Heart left ventricle (tissue), 16 donors: ENCODE results near the gene MYO5B. TPM values are rescaled to one million over a fixed set of nuclear protein-coding genes. Genes with fewer than 3 reads are reported as not detected.

Source experiments
- ATAC-seq, 4 donors: fragments of 200-7000 bp; cut with Tn5 transposase; one replicate each; pipeline ENCODE4 v1.9.1; 2020 to 2022; ENCODE audit warnings: moderate library complexity in 4 of 4, mild to moderate bottlenecking in 3 of 4, moderate number of reproducible peaks in 1 of 4
- DNase-seq, 5 donors: peaks; one replicate each; pipeline ENCODE4 v3.0.0-alpha.2; 2020
- H3K27ac ChIP-seq, 12 donors: fragments of 200-600 bp; sonication (generic) in 4 of 12; one replicate each; pipeline versions ENCODE4 v1.5.0 to v1.8.0; 2016 to 2022; ENCODE audit warnings: mild to moderate bottlenecking in 2 of 12
- H3K27me3 ChIP-seq, 9 donors: fragments of 200-600 bp; sonication (generic) in 2 of 9; one replicate each; pipeline versions ENCODE4 v1.5.1 to v1.8.0; 2016 to 2022; ENCODE audit warnings: mild to moderate bottlenecking in 3 of 9
- H3K36me3 ChIP-seq, 9 donors: fragments of 200-600 bp; sonication (generic) in 2 of 9; one replicate each; pipeline versions ENCODE4 v1.5.0 to v1.8.0; 2018 to 2022; ENCODE audit warnings: mild to moderate bottlenecking in 2 of 9
- H3K4me1 ChIP-seq, 12 donors: fragments of 200-600 bp; sonication (generic) in 4 of 12; one replicate each; pipeline versions ENCODE4 v1.5.0 to v1.8.0; 2016 to 2022; ENCODE audit warnings: mild to moderate bottlenecking in 3 of 12
- H3K4me3 ChIP-seq, 12 donors: fragments of 200-600 bp; sonication (generic) in 4 of 12; one replicate each; pipeline versions ENCODE4 v1.5.0 to v1.8.0; 2017 to 2022; ENCODE audit warnings: mild to moderate bottlenecking in 9 of 12, moderate library complexity in 4 of 12
- H3K9me3 ChIP-seq, 12 donors: fragments of 200-600 bp; sonication (generic) in 4 of 12; one replicate each; pipeline versions ENCODE4 v1.5.0 to v1.8.0; 2016 to 2022; ENCODE audit warnings: mild to moderate bottlenecking in 1 of 12
- POLR2A ChIP-seq, 2 donors: fragments of 450-650 bp; IDR thresholded peaks; one replicate each; pipeline ENCODE4 v1.6.1; 2017; ENCODE audit warnings: antibody characterized with exemption in 2 of 2, mild to moderate bottlenecking in 2 of 2, moderate library complexity in 2 of 2
- WGBS, 4 donors: extraction: QIAGEN DNeasy Blood & Tissue Kit in 2 of 4; methylation state at CpG; one replicate each; pipeline versions ENCODE4 v1.1.5 to v1.1.7; 2013 to 2018; 5-methylcytosine and 5-hydroxymethylcytosine counted together
- intact Hi-C, 10 donors: fragments of 100-400 bp; cut with DNase I; formaldehyde crosslinking; loops; one replicate each; pipeline versions ENCODE4 v1.11.1 to v1.14.2; 2022
- polyA plus RNA-seq, 2 donors: library from polyadenylated mRNA; stranded (reverse); fragments of 200-250 nt; gene quantifications; one replicate each; pipeline ENCODE4 v1.2.3, GENCODE V29; 2013
- total RNA-seq, 9 donors: library from RNA; depleted of rRNA in 2 of 9; stranded (reverse); fragments of >200 nt in 2 of 9; fragmentation: NEBNext Ultra II Directional in 3 of 9; extraction: Animal tissue kit (Norgen Biotek cat#: 25700) in 3 of 9; gene quantifications; one replicate each; pipeline versions ENCODE4 v1.1.0 to v1.2.4, GENCODE V29; 2016 to 2023
- TF ChIP-seq, protein P1 (sequence below), 12 donors: fragments of 200-600 bp; sonication (generic) in 4 of 12; IDR thresholded peaks; one replicate each; pipeline versions ENCODE4 v1.5.0 to v1.8.0; 2018 to 2022; ENCODE audit warnings: antibody characterized with exemption in 12 of 12, mild to moderate bottlenecking in 5 of 12
- donor health status: ischemic (EF 13 %, LVEDD 7.1; RV severe dilation, severe dysfunction).
- donor health status: healthy with polysubstance abuse.
- donor health status: DM: no; HTN: yes; CAD: no.
- donor health status: DM: no; HTN: no; CAD: no.
- donor health status: ischemic (EF 25% LVEDD 6.9; RV normal size, moderate dysfunction).
- donor health status: ischemic (EF 25% LVEDD 5.7; RV mildly dilated, moderate dysfunction).
- donor health status: healthy.
- donor health status: DM: yes; HTN: yes; CAD: no.
- donor health status: ischemic (EF 35%, LVEDD 5.7; RV mildly dilated, moderate dysfunction).
- donor health status: nonischemic (EF 11% LVEDD 7.7; RV severe dilation, severe dysfunction).
- donor health status: DM: yes; HTN: yes; CAD: no.
- donor health status: PGD.
- donor health status: ischemic (EF 29% LVEDD 5.4; RV normal size, mild dysfunction).
- donor health status: nonischemic (EF 23%, LVEDD 6.1; RV moderate dilation, normal function).

MYO5B gene
- total and polyA plus RNA-seq, 11 donors: 0.51 to 5.9 (median 1.4) TPM

DNA sequence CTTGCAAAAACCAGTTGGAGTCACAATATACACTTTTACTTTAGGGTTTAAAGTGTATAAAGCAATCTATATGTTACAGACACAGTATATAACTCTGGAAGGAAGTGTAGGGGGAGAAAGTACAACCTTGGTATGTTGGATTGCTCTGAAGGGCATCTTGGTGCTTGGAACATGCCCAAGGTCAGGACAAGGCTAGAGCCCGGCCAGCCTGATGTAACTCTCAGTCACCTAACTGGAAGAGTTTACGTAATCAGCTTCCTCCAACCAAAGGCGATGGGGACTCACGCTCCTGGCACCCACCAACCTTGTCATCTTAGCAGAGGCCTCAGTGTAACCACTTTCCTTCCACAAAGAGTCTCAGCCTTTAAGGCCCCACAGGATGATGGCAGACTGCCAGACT, 200.5 kb downstream of the MYO5B start:
- Histone ChIP-seq H3K4me1 (peaks cover 0 to 6% (median 0%) of the 10 kb centered on the region in 12 donors), H3K4me3 (no peak overlapping the region), H3K27ac (no peak overlapping the region), H3K9me3 (peaks cover 0 to 5% (median 0%) of the 10 kb centered on the region in 12 donors), H3K27me3 (no peaks in the 10 kb centered on the region), H3K36me3 (no peaks in the 10 kb centered on the region)
- no peak for ATAC-seq
- intact Hi-C loops: no loop called here
- TF ChIP-seq POLR2A (IDR thresholded peaks at IDR 0.05): no peak
- TF ChIP-seq, protein P1, sequence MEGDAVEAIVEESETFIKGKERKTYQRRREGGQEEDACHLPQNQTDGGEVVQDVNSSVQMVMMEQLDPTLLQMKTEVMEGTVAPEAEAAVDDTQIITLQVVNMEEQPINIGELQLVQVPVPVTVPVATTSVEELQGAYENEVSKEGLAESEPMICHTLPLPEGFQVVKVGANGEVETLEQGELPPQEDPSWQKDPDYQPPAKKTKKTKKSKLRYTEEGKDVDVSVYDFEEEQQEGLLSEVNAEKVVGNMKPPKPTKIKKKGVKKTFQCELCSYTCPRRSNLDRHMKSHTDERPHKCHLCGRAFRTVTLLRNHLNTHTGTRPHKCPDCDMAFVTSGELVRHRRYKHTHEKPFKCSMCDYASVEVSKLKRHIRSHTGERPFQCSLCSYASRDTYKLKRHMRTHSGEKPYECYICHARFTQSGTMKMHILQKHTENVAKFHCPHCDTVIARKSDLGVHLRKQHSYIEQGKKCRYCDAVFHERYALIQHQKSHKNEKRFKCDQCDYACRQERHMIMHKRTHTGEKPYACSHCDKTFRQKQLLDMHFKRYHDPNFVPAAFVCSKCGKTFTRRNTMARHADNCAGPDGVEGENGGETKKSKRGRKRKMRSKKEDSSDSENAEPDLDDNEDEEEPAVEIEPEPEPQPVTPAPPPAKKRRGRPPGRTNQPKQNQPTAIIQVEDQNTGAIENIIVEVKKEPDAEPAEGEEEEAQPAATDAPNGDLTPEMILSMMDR (IDR thresholded peaks at IDR 0.05): no peak
- DNase-seq: no peak
- 70 to 90% (median 84%) methylated on average over 4 of the region's 4 CpGs for WGBS, 4 donors

DNA sequence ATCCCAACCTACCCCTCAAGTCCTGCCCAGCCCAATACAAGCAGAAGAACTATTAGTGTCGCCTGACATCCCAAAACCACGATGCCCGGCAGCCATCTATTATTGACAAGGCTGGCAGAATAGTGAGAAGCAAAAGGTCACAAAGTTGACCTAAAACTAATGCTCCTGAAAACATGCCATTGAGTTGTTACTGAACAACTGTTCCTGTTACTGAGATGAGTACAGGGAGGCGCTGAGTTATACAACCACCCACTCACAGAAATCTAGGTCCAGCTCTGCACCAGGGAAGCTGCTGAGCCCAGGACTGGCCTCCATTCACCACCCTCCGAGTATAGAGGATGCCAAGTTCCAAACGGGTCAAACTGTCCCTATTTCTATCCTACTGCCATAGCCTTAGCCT, 201.6 kb downstream of the MYO5B start:
- no peak for DNase-seq
- peaks cover 0 to 14% (median 3%) of the 10 kb centered on the region in 12 donors for H3K4me1 ChIP-seq
- intact Hi-C loops: no loop called here
- H3K9me3 ChIP-seq: peaks cover 0 to 5% (median 0%) of the 10 kb centered on the region in 12 donors
- H3K27ac ChIP-seq: no peak overlapping the region
- WGBS, 4 donors: 83 to 87% (median 86%) methylated on average over 6 of the region's 6 CpGs
- no peaks in the 10 kb centered on the region for H3K36me3 ChIP-seq
- TF ChIP-seq POLR2A (IDR thresholded peaks at IDR 0.05): no peak
- TF ChIP-seq, protein P1 (IDR thresholded peaks at IDR 0.05): no peak
- H3K27me3 ChIP-seq: no peaks in the 10 kb centered on the region
- H3K4me3 ChIP-seq: no peak overlapping the region
- no peak for ATAC-seq

DNA sequence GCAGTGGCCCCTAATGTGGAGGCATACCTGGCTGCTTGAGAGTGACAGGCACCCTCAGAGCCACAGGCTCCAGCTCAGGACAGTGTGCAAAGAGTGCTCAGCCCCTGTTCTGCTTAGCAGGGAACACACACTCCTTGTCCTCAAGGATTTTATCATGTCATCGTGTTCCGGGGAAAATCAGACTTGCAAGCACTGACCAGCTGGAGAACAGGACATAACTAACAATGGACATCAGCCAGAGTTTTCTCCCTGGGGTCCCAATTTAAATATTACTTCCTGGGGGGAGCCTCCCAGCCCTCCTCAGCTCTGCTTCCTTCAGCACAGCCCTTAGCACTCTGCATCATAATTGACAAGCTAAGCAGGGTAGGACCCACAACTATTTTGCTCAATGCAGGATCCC, 206.2 kb downstream of the MYO5B start:
- Histone ChIP-seq H3K36me3 (no peaks in the 10 kb centered on the region), H3K4me3 (no peak overlapping the region), H3K4me1 (peaks cover 0 to 17% (median 7%) of the 10 kb centered on the region in 12 donors), H3K9me3 (no peaks in the 10 kb centered on the region), H3K27me3 (peaks cover 0 to 2% (median 0%) of the 10 kb centered on the region in 9 donors), H3K27ac (peak overlapping the region in 1 of 12 donors; percentile 3)
- DNase-seq (peak in 3 of 5 donors; percentile 28 to 36 (median 29)), ATAC-seq (peak; percentile 18 to 66 (median 55))
- no peak for TF ChIP-seq POLR2A (IDR thresholded peaks at IDR 0.05)
- TF ChIP-seq, protein P1 (IDR thresholded peaks at IDR 0.05): no peak
- 12 to 56% (median 33%) methylated on average over 2 of the region's 2 CpGs for WGBS, 4 donors
- intact Hi-C loops: no loop called here

DNA sequence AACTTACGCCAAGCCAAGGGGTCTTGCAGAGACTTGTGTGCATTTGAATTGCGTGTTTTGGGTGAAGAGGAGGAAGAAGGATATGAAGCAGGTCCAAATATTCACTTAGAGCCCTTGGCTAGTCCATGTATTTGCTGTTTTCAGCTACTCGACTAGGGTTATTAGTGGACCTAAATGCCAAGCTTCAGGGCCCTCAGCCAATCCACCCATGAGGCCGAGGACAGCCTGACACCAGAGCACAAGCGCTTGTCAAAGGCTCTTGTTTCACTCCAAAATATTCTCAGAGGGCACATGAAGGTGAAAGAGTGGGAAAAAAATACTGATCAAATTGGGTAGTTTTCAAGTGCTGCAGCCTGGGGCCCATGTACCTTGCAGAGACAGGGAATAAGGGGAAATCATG, 206.8 kb downstream of the MYO5B start:
- Histone ChIP-seq H3K27me3 (peaks cover 0 to 2% (median 0%) of the 10 kb centered on the region in 9 donors), H3K27ac (no peak overlapping the region), H3K4me3 (no peak overlapping the region), H3K9me3 (no peaks in the 10 kb centered on the region), H3K36me3 (no peaks in the 10 kb centered on the region), H3K4me1 (peaks cover 0 to 17% (median 7%) of the 10 kb centered on the region in 12 donors)
- intact Hi-C loops: no loop called here
- TF ChIP-seq POLR2A (IDR thresholded peaks at IDR 0.05): no peak
- TF ChIP-seq, protein P1 (IDR thresholded peaks at IDR 0.05): no peak
- WGBS, 4 donors: 63 to 83% (median 64%) methylated on average over 5 of the region's 5 CpGs
- ATAC-seq: peak; percentile 66 to 75 (median 70)
- DNase-seq: peak in 1 of 5 donors; percentile 32
